Activated CD8-positive, alpha-beta memory T cell treated with anti-CD3 and anti-CD28 coated beads for 24 hours (primary cell): ENCODE data around the gene RNF14.
"Not testable (repeated sequence)": the region's sequence is repeated elsewhere in the genome, so short reads cannot be mapped to it uniquely, and the experiment has no call there.

ENCODE experiments used
- DNase-seq: peaks from one replicate; pipeline ENCODE4 v3.0.0-alpha.2; 2020

Gene RNF14

GRCh38 chr5:142017832-142018427 lies 49.0 kb downstream of the RNF14 start:
- peak; percentile 68 for DNase-seq

- DNase-seq = no peak
Measured at GRCh38 chr5:142020122-142020659, 51.3 kb downstream of the RNF14 start.

DNA sequence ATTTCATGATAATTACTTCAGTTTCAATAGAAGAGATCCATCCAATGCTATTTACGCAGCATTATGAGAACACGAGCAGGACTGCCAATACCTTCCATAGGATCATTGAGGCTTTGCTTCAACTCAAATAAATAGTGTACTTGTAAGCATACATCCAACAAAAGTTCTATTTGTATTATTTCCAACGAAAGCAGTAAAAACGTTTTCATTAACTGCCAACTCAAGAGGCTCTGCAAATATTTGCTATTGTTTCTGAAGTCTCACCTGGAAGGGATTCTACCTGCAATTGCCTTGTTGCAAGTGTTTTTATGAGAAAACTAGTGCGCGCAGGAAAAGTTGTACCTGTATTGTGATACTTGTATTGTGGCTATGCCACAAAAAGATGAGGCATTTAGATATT lies 54.9 kb downstream of the RNF14 start:
- DNase-seq = peak; percentile 11

GRCh38 chr5:142024771-142025304 lies 55.9 kb downstream of the RNF14 start:
- DNase-seq = peak; percentile 89

DNA sequence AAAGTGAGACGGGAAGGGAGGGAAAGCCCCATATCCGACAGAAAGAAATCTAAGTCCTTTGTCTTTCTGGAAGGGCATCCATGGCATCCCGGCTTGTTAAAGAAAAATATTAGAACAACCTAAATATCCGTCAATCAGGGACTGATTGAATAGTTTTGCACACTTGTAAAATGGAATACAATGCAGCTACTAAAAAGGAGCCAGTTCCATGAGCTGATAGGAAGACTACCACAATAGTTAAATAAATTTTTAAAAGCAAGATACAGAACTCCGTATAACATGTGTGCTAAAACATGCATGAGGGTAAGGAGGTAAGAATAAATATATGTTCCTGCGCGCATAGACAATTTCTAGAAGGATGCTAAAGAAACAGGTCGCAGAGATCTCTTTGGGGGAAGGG lies 56.7 kb downstream of the RNF14 start:
- peak; percentile 40 for DNase-seq

DNA sequence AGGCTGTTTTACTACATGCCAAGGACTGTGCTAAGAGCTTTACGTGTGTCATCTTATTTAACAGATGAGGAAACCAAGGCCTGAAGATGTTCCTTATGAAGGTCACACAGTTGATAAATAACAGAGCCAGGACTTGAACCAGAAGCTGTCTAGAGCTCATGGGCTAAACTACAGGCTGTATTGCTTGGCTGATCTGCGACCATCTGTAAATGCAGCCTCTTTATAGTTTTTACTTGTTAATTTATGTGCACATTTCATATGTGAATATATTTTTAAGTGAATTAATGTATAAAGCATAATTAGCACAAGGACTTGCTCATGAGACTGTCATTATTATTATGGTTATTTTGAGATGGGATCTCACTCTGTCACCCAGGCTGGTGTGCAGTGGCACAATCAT lies 63.2 kb downstream of the RNF14 start:
- no peak for DNase-seq

DNA sequence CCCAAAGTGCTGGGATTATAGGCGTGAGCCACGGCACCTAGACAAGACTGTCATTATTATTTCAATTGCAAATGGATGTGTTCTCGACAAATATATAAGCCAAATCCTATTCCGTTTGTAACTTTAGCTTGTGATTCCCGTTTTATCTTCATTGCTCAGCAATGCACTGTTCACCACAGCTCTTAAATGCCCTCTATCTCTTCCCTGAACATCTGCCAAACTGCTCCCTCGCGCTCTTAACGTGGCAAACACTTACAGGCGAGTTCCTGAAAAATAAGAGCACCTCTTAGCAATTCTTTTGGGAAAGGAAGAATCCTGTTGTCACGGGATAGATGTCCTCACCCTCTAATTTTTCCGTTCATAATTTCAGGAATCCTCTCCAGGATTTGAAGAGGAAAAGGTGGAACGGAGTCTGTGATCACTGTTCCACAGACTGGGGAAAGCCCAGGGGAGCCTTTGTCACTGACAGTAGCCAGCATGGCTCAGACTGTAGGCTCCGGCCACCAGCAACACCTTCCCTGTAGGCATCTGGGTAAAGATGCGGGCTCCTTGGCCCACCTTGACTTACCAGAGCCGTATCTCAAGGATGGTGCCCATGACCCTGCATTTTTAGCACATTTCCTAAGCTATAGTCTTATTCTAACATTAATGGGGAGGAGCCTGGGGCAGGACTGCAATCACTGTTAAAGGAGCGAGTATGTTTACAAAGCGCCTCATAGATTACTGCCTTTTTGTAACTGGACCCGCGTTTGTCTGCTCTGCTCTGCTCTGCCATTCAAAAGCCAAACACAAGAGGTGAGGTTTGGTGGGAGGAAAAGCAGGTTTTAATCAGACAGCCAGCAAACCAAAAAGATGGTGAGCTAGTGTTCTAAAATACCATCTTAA lies 64.1 kb downstream of the RNF14 start:
- DNase-seq = no peak

GRCh38 chr5:142033632-142034567 lies 65.0 kb downstream of the RNF14 start:
- not testable (repeated sequence) for DNase-seq

DNA sequence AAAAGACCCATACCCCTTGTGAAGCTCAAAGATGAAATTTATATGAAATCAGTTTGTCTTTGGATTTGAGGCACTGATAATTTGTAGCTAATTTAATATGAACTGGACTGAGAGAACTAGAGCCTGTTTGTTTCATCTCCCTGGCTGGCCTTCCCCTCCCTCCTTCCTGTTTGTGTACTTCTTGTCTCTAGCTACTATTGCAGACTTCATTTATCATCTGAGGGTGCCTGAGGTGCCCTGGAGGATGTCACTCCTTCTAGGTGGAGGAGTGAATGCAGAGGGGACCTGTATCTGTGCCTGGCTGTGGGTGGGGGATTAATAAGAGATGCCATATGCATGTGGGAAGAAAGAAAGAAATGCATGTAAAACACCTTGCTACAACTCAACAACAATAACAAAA lies 66.1 kb downstream of the RNF14 start:
- DNase-seq = no peak

DNA sequence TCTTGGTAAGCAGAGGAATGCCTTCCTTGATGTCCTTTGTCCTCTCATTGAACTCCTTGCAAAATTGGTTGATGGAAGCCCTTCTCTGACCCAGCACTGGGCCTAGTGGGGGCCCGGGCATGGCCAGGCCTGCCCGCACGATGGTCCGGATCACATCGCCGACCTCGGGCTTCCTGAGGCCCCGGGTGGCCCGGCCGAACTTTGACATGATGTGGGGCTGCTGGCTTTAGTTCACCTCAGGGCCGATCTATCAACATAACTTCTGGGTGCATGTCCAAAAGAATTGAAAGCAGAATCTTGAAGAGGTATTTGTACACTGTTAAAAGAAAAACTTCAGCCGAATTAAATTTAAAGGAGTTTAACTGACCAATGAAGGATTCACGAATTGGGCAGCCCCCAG lies 68.0 kb downstream of the RNF14 start:
- no peak for DNase-seq

DNA sequence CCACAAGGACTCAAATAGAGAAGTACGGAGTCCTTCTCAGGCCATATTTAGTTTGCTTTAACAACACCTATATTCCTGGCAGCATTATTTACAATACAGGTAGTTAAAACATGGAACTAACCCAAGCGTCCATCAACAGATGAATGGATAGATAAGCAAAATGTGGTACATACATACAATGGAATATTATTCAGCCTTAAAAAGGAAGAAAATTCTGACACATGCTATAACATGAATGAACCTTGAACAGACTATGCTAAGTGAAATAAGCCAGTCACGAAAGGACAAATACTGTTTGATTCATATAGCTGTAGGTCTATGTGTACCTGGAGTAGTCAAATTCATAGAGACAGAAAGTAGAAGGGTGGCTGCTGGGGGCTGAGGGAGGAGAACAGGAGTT lies 68.7 kb downstream of the RNF14 start:
- DNase-seq = not testable (repeated sequence)

DNA sequence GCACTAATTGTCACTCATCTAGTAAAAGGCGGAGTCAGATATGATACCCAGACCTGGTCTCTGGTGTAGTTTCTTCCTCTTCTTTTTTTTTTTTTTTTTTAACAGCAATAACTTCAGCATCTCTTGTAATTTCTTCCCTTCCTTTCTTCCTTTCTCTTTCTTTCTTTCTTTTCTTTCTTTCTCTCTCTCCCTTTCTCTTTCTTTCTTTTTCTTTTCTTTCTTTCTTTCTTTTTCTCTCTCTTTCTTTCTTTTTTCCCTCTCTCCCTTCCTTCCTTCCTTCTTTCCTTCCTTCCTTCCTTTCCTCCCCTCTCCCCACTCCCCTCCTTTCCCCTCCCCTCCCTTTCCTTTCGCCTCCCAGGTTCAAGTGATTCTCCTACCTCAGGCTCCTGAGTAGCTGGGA lies 69.8 kb downstream of the RNF14 start:
- no peak for DNase-seq
